ENCODE data around the gene CMTM3. TPM values are rescaled to one million over a fixed set of nuclear protein-coding genes. Genes with fewer than 3 reads are reported as not detected.
A peak's percentile ranks its signal among the peaks of the same experiment; 100 is the strongest.

The CMTM3 gene
- total RNA-seq, 1 experiment from 2014 or later = 4.3 TPM

- ChIA-PET POLR2A (interaction anchor here (0.7 to 2.4 kb wide), 3 partner anchors 11 to 248 kb away, joined by 4 to 9 read pairs (median 4); no protein-coding TSS in a partner anchor), CTCF (interaction anchor here (0.8 to 2.2 kb wide), 10 partner anchors 8 to 304 kb away, joined by 3 to 9 read pairs (median 4); no protein-coding TSS in a partner anchor)
- intact Hi-C loops (cut with micrococcal nuclease) = no loop called here
- no TSS peak for BruUV-seq (replicated peaks)
- TF ChIP-seq CTCF (IDR thresholded peaks at IDR 0.05; ENCODE audit: unreplicated experiment) = no peak
- peak overlapping the region; percentile 0 for H3K27ac Mint-ChIP-seq (ENCODE audit: low read depth, unreplicated experiment)
- H3K9me3 Mint-ChIP-seq (ENCODE audit: unreplicated experiment) = no peaks in the 10 kb centered on the region
- DNase-seq (ENCODE audit: unreplicated experiment) = no peak
- H3K27me3 Mint-ChIP-seq (ENCODE audit: insufficient read depth, unreplicated experiment) = no peaks in the 10 kb centered on the region
- no peak overlapping the region for H3K4me3 Mint-ChIP-seq (ENCODE audit: unreplicated experiment)
- H3K36me3 Mint-ChIP-seq (ENCODE audit: insufficient read depth, unreplicated experiment) = peaks cover 3% of the 10 kb centered on the region
- H3K4me1 Mint-ChIP-seq (ENCODE audit: insufficient read depth, unreplicated experiment) = peaks cover 33% of the 10 kb centered on the region
These were observed 44.7 kb downstream of the CMTM3 start for GRCh38 chr16:66649167-66649566.

GRCh38 chr16:66649636-66650205 lies 45.2 kb downstream of the CMTM3 start:
- no TSS peak for BruUV-seq (replicated peaks)
- intact Hi-C loops (cut with micrococcal nuclease) = no loop called here
- H3K27ac Mint-ChIP-seq (ENCODE audit: low read depth, unreplicated experiment) = peak overlapping the region; percentile 0

GRCh38 chr16:66650707-66651473 lies 46.4 kb downstream of the CMTM3 start:
- POLR2A ChIA-PET = interaction anchor here (0.7 to 2.9 kb wide), 10 partner anchors 10 to 222 kb away, joined by 3 to 25 read pairs (median 5); no protein-coding TSS in a partner anchor
- TF ChIP-seq CTCF (IDR thresholded peaks at IDR 0.05; ENCODE audit: unreplicated experiment) = peak; percentile 90
- CTCF ChIA-PET = interaction anchor here (0.5 to 4.3 kb wide), 52 partner anchors 8 to 905 kb away, joined by 3 to 102 read pairs (median 4); partner anchors contain the start of genes CMTM2, CMTM4 and DYNC1LI2
- no TSS peak for BruUV-seq (replicated peaks)
- DNase-seq (ENCODE audit: unreplicated experiment) = peak; percentile 84
- Mint-ChIP-seq H3K9me3 (ENCODE audit: unreplicated experiment) (no peaks in the 10 kb centered on the region), H3K4me3 (ENCODE audit: unreplicated experiment) (peak overlapping the region; percentile 50), H3K36me3 (ENCODE audit: insufficient read depth, unreplicated experiment) (peaks cover 7% of the 10 kb centered on the region), H3K27ac (ENCODE audit: low read depth, unreplicated experiment) (peak overlapping the region; percentile 64), H3K27me3 (ENCODE audit: insufficient read depth, unreplicated experiment) (no peaks in the 10 kb centered on the region), H3K4me1 (ENCODE audit: insufficient read depth, unreplicated experiment) (peaks cover 39% of the 10 kb centered on the region)
- intact Hi-C loops (cut with micrococcal nuclease) = loop anchor here (1.0 kb wide), 1 partner anchor 43 kb away; no protein-coding TSS in a partner anchor

More at GRCh38 chr16:66649636-66650205, 45.2 kb downstream of the CMTM3 start:
- no peak for TF ChIP-seq CTCF (IDR thresholded peaks at IDR 0.05; ENCODE audit: unreplicated experiment)
- ChIA-PET POLR2A (interaction anchor here (0.7 to 2.9 kb wide), 5 partner anchors 11 to 247 kb away, joined by 3 to 25 read pairs (median 4); no protein-coding TSS in a partner anchor), CTCF (interaction anchor here (0.7 to 4.3 kb wide), 22 partner anchors 9 to 223 kb away, joined by 3 to 102 read pairs (median 4); no protein-coding TSS in a partner anchor)
- H3K9me3 Mint-ChIP-seq (ENCODE audit: unreplicated experiment) = no peaks in the 10 kb centered on the region
- DNase-seq (ENCODE audit: unreplicated experiment) = no peak
- H3K4me3 Mint-ChIP-seq (ENCODE audit: unreplicated experiment) = no peak overlapping the region
- H3K4me1 Mint-ChIP-seq (ENCODE audit: insufficient read depth, unreplicated experiment) = peaks cover 39% of the 10 kb centered on the region
- peaks cover 7% of the 10 kb centered on the region for H3K36me3 Mint-ChIP-seq (ENCODE audit: insufficient read depth, unreplicated experiment)
- no peaks in the 10 kb centered on the region for H3K27me3 Mint-ChIP-seq (ENCODE audit: insufficient read depth, unreplicated experiment)

GRCh38 chr16:66651474-66651765 lies 46.9 kb downstream of the CMTM3 start:
- no peak for TF ChIP-seq CTCF (IDR thresholded peaks at IDR 0.05; ENCODE audit: unreplicated experiment)
- intact Hi-C loops (cut with micrococcal nuclease) = loop anchor here (1.0 kb wide), 1 partner anchor 43 kb away; no protein-coding TSS in a partner anchor
- Mint-ChIP-seq H3K36me3 (ENCODE audit: insufficient read depth, unreplicated experiment) (peaks cover 7% of the 10 kb centered on the region), H3K9me3 (ENCODE audit: unreplicated experiment) (no peaks in the 10 kb centered on the region), H3K27me3 (ENCODE audit: insufficient read depth, unreplicated experiment) (no peaks in the 10 kb centered on the region), H3K27ac (ENCODE audit: low read depth, unreplicated experiment) (no peak overlapping the region), H3K4me1 (ENCODE audit: insufficient read depth, unreplicated experiment) (peaks cover 39% of the 10 kb centered on the region), H3K4me3 (ENCODE audit: unreplicated experiment) (no peak overlapping the region)
- BruUV-seq (replicated peaks) = no TSS peak
- ChIA-PET POLR2A (interaction anchor here (0.8 to 2.9 kb wide), 8 partner anchors 10 to 222 kb away, joined by 3 to 25 read pairs (median 4); no protein-coding TSS in a partner anchor), CTCF (interaction anchor here (0.6 to 4.3 kb wide), 32 partner anchors 7 to 904 kb away, joined by 3 to 102 read pairs (median 6); partner anchors contain the start of genes CMTM2 and DYNC1LI2)
- DNase-seq (ENCODE audit: unreplicated experiment) = no peak
